HepG2 (cell line): Measurements from ENCODE around the gene HARS2. TPM values are rescaled to one million over a fixed set of nuclear protein-coding genes. Genes with fewer than 3 reads are reported as not detected.

Experiments
- CEBPB ChIP-seq: IDR thresholded peaks from 2 replicates; pipeline ENCODE4 v1.6.1; 2011; ENCODE audit warnings: low read depth, low read length, improper control_type of control experiment, borderline replicate concordance
- DMAP1 ChIP-seq: IDR thresholded peaks from 2 replicates; pipeline ENCODE4 v1.6.1; 2016
- ERF ChIP-seq: IDR thresholded peaks from 2 replicates; pipeline ENCODE4 v1.6.1; 2018; ENCODE audit warnings: missing biosample characterization, missing genetic modification reagents
- GLI4 ChIP-seq: sonication (generic); formaldehyde crosslinking; IDR thresholded peaks from 2 replicates; pipeline ENCODE4 v1.5.1; 2020; ENCODE audit warnings: missing genetic modification reagents, mild to moderate bottlenecking, moderate library complexity, borderline replicate concordance
- HMGXB3 ChIP-seq: sonication (generic); formaldehyde crosslinking; IDR thresholded peaks from 2 replicates; pipeline ENCODE4 v1.4.0; 2020; ENCODE audit warnings: missing genetic modification reagents, borderline replicate concordance
- U2AF2 ChIP-seq: fragments of 200-400 bp; formaldehyde crosslinking; IDR thresholded peaks from 2 replicates; pipeline ENCODE4 v1.6.1; 2017; ENCODE audit warnings: low read depth, mild to moderate bottlenecking, low read length
- WIZ ChIP-seq: sonication (generic); formaldehyde crosslinking; IDR thresholded peaks from 2 replicates; pipeline ENCODE4 v1.5.1; 2020; ENCODE audit warnings: mild to moderate bottlenecking, missing genetic modification reagents
- ZBTB33 ChIP-seq: sonication (generic); formaldehyde crosslinking; IDR thresholded peaks from 2 replicates; pipeline ENCODE4 v1.4.0; 2020; ENCODE audit warnings: missing genetic modification reagents
- ZNF232 ChIP-seq: sonication (generic); formaldehyde crosslinking; IDR thresholded peaks from 2 replicates; pipeline ENCODE4 v1.4.0; 2020; ENCODE audit warnings: missing genetic modification reagents, borderline replicate concordance
- ZNF275 ChIP-seq: sonication (generic); formaldehyde crosslinking; IDR thresholded peaks from 2 replicates; pipeline ENCODE4 v1.8.0; 2022; ENCODE audit warnings: missing genetic modification reagents, mild to moderate bottlenecking, inconsistent platforms, borderline replicate concordance
- ZNF331 ChIP-seq: sonication (generic); formaldehyde crosslinking; IDR thresholded peaks from 2 replicates; pipeline ENCODE4 v1.4.0; 2020; ENCODE audit warnings: missing genetic modification reagents
- polyA plus RNA-seq, 8 experiments: library from polyadenylated mRNA; depleted of rRNA in 3 of 8; stranded (reverse) in 7 of 8; unstranded in 1 of 8; fragments of >200 nt; fragmentation: Illumina TruSeq in 4 of 8; extraction: Trizol in 4 of 8; gene quantifications; 2 replicates each; pipeline versions ENCODE4 v1.2.1 to v1.2.3, GENCODE V29; 2011 to 2016; ENCODE audit warnings: low read depth in 4 of 8, missing spikeins in 1 of 8, mixed read lengths in 1 of 8; ENCODE audit not compliant: insufficient read depth in 1 of 8
- total RNA-seq, 5 experiments: library from RNA; depleted of rRNA; stranded (reverse); fragments of >200 nt; fragmentation: Illumina TruSeq; extraction: Trizol; gene quantifications; 2 replicates each; pipeline ENCODE4 v1.2.3, GENCODE V29; 2016; ENCODE audit warnings: low read depth in 1 of 5
- TF ChIP-seq, protein P1 (sequence below): sonication (generic); formaldehyde crosslinking; IDR thresholded peaks from 2 replicates; pipeline ENCODE4 v1.5.1; 2020; ENCODE audit warnings: missing genetic modification reagents, mild to moderate bottlenecking, borderline replicate concordance
- TF ChIP-seq, protein P2 (sequence below): sonication (generic); formaldehyde crosslinking; IDR thresholded peaks from 2 replicates; pipeline ENCODE4 v1.4.0; 2020; ENCODE audit warnings: missing genetic modification reagents

HARS2 gene
- total and polyA plus RNA-seq, 2 of the 13 experiments (the other 11 are each of a cell fraction or from before 2014, with no cell fraction given) = 17.9 to 25.8 TPM

DNA sequence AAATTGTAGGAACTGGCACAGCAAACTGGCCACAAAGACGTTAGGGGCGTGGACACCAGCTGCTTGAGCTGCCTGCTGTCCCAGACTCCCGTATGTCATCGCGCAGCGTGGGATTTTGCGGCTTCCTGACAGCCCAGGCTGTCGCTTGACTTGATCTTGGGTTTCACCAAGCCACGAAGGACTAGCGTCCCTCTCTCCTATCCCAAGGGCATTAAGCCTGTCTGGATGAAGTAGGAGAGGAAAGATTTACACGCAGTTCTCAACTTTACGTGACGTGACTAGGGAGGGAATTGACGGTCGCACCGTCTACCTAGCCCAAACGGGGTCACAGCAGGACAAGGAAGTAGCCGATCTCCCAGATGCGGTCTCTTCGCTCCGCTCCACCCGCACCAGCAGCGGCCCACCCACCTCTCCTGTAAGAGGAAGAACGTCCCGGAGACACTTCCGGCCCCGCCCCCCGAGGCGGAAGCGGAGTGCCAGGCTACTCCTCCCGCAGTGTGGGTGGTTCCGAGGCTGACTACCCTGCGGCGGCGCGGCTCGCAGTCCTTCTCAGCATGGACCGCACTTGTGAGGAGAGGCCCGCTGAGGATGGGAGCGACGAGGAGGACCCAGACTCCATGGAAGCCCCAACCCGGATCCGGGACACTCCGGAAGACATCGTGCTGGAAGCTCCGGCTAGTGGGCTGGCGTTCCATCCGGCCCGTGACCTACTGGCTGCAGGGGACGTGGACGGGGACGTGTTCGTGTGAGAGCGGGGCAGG lies 26.7 kb upstream of the HARS2 start, which contains the start of gene WDR55 (continued):
- TF ChIP-seq HMGXB3 (CRISPR knock-in tag) (peak; percentile 74; the same call in 1 of the 2 replicates), ERF (CRISPR knock-in tag) (peak; percentile 82; the same call in 1 of the 2 replicates), ZNF275 (no peak), ZBTB33 (CRISPR knock-in tag) (no peak), ZNF331 (CRISPR knock-in tag) (peak; percentile 8; the same call in 1 of the 2 replicates), GLI4 (no peak), ZNF232 (CRISPR knock-in tag) (0 out of 2 replicates have a peak, but pooled peaks have one; percentile 24), U2AF2 (no peak), CEBPB (no peak), DMAP1 (CRISPR knock-in tag) (peak; percentile 89; the same call in 1 of the 2 replicates), WIZ (0 out of 2 replicates have a peak, but pooled peaks have one; percentile 23)
- TF ChIP-seq, protein P1, sequence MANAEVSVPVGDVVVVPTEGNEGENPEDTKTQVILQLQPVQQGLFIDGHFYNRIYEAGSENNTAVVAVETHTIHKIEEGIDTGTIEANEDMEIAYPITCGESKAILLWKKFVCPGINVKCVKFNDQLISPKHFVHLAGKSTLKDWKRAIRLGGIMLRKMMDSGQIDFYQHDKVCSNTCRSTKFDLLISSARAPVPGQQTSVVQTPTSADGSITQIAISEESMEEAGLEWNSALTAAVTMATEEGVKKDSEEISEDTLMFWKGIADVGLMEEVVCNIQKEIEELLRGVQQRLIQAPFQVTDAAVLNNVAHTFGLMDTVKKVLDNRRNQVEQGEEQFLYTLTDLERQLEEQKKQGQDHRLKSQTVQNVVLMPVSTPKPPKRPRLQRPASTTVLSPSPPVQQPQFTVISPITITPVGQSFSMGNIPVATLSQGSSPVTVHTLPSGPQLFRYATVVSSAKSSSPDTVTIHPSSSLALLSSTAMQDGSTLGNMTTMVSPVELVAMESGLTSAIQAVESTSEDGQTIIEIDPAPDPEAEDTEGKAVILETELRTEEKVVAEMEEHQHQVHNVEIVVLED (CRISPR knock-in tag) = peak; percentile 70
- TF ChIP-seq, protein P2, sequence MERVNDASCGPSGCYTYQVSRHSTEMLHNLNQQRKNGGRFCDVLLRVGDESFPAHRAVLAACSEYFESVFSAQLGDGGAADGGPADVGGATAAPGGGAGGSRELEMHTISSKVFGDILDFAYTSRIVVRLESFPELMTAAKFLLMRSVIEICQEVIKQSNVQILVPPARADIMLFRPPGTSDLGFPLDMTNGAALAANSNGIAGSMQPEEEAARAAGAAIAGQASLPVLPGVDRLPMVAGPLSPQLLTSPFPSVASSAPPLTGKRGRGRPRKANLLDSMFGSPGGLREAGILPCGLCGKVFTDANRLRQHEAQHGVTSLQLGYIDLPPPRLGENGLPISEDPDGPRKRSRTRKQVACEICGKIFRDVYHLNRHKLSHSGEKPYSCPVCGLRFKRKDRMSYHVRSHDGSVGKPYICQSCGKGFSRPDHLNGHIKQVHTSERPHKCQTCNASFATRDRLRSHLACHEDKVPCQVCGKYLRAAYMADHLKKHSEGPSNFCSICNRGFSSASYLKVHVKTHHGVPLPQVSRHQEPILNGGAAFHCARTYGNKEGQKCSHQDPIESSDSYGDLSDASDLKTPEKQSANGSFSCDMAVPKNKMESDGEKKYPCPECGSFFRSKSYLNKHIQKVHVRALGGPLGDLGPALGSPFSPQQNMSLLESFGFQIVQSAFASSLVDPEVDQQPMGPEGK = peak; percentile 47; the same call in 1 of the 2 replicates
